Measurements from ENCODE around the gene CNPY4.
A peak's percentile ranks its signal among the peaks of the same experiment; 100 is the strongest.

Gene CNPY4

GRCh38 chr7:100148559-100149328, 29.3 kb downstream of the CNPY4 start, which contains the start of gene LAMTOR4:
Gene LAMTOR4, plus strand, starts transcription at chr7:100148918. Its CDS starts 55 bp downstream, at chr7:100148973.
- peak; percentile 99 for DNase-seq (ENCODE audit: low spot score)

- no peak for DNase-seq (ENCODE audit: low spot score)
Observed at GRCh38 chr7:100152404-100152803, 33.0 kb downstream of the CNPY4 start.

DNA sequence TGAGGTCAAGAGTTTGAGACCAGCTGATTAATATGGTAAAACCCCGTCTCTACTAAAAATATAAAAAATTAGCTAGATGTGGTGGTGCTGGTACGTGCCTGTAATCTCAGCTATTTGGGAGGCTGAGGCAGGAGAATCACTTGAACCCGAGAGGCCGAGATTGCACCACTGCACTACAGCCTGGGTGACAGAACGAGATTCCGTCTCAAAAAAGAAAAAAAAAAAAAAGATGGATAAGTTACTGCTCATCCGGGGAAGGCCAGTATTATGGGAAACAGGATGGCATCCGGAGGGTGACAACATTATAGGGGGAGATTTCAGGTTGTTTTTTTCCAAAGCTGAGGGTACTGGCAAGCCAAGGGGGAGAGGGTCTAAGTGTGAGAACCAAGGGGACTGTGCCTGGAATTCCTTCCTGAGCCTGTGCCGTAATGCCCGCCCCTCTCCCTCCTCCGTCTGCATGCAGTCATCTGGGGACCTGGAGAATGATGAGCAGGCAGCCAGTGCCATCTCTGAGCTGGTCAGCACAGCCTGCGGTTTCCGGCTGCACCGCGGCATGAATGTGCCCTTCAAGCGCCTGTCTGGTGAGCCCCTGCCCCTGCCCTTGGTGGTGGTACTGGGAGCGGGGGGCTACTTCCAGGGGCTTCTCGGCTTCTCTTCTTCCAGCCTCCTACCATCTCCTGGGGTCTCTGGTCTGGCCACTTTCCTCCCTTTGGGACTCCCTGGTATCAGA, 33.7 kb downstream of the CNPY4 start:
- DNase-seq (ENCODE audit: low spot score), result no peak

DNA sequence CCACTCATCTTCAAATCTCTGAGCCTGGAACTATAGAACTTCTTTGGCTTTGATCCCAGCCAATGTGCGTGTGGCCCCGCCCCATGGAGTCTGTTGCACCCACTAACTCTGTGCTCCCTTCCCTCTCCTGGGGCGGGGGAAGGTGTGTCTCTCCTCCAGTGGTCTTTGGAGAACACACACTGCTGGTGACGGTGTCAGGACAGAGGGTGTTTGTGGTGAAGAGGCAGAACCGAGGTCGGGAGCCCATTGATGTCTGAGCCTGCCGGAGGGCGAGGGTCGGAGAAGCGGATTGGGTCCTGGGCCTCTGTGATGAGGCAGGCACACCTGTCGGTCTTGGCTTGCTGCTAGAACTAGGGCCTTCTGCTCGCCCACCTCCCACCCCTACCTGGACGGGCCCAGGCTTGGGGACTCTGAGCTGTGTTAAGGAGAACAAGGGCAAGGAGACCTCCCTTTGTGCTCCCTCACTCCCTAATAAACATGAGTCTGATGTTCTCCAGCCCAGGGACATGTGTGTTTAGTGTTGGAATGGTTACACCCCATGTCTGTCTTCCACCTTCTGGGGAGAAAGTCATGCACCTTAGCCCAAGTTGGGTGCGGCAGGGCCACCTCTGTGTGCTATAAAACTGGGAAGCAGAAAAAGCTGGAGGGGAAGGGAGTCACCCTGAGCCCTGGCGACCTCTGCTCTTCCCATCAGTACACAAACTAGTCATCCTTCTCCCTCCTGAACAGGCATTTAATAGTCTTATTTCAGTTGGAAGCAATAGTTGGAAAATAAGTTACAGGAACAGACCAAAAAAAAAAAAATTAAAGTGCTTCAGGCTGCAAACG, 34.5 kb downstream of the CNPY4 start:
- no peak for DNase-seq (ENCODE audit: low spot score)

DNA sequence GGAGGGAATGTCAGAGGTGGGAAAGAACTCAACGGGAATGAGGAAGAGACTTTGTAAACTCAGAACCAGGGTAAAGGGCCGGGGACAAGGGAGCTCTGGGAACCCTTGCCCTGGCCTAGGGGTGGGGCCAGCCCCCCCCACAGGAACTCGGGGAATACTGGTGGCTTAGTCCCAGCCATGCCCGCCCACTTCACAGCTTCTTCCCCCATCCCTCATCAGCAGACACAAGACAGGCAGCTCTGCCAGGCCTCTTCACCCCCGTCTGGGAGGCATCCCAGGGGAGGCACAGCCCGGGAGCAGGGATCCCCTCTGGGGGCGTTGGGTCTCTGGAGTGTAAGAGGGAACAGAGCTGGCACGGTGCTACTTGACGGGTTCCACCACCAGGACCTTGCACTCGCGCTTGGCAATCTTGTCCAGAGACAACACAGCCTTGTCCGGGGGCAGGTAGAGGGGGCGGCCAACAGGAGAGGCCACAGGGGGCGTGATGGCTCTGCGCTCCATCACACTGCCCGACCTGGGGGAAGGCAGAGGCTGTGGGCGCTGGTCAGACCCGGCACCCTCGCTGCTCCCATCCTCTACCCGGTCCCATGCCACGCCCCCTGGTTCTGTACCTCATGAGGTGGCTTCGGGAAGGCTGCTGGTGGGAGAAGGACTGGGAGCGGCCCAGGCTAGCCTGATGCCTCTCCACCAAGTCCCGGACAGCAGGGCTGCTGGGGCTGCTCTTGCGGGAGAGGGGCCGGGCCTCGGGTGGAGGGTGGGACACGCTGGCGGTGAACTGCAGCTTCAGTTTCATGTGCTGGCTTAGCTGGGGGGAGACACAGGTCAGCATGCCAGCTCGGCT, 35.4 kb downstream of the CNPY4 start:
- no peak for DNase-seq (ENCODE audit: low spot score)

DNA sequence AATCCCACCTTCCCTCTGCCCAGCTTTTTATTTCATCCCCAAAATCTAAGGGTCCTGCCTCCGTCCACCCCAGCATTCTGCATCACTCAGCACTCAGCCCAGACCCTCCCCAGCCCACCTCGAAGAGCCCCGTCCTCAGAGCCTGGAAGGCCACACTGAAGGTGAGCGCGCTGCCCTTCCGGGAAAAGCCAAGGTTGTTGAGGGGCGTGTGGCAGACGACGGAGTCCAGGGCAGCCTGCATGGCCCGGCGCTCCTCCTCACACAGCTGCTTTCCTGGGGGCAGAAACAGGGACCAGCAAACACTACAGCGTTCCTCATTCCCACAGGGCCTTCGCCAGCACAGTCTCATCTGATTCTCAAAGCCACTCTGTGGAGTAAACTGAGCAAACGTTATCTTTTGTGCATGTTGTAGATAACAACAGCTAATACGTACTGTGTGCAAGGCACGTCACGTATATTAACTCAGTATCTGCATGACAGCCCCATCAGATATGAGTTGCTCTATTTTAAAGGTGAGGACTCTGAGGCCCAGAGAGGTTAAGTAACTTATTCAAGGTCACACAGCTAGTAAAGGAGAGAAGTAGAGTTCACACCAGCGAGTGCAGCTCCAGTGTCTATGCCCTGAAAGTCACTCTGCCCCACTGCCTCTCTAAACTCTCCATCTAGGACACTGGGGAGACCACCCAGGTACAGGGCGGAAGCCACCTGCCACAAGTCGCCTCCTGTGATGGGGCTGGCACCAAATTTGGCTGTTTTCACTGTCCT, 36.3 kb downstream of the CNPY4 start:
- DNase-seq (ENCODE audit: low spot score), result no peak

DNA sequence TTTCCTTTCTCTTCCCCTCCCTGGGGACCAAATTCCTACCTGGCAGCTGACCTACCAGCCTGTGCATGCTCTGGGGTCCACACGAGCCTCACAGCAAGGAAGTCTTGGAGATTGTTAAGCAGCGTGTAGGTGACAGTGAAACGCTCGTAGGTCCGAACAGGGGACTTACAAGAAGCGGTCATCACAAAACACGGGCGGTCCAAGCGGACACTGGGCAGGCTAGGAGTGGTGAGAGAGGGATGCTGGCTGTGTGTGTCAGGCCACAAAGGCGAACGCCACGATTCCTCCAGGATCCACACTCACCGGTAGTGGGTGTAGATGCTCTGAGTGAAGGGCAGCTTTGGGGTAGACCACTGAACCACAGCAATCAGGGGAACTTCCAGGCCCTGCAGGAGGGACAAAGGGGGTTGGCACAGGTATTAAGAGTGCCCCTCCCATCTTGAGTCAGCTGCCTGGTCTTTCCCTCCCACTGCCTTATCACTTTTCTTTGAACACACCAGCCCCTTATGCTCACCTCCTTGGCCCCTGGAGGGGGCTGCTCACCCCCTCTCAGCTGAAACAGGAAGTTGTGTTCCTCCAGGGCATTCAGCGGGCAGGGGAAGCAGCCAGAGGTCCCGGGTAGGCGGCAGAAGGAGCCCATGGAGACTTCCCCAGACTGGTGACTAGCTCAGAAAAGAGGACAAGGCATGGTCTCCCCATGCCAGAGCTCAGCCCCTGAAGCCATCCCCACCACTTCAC, 37.1 kb downstream of the CNPY4 start:
- no peak for DNase-seq (ENCODE audit: low spot score)

- no peak for DNase-seq (ENCODE audit: low spot score)
Observed at GRCh38 chr7:100157069-100157333, 37.6 kb downstream of the CNPY4 start.

- DNase-seq (ENCODE audit: low spot score), result no peak
Observed at GRCh38 chr7:100157334-100158228, 38.1 kb downstream of the CNPY4 start.

DNA sequence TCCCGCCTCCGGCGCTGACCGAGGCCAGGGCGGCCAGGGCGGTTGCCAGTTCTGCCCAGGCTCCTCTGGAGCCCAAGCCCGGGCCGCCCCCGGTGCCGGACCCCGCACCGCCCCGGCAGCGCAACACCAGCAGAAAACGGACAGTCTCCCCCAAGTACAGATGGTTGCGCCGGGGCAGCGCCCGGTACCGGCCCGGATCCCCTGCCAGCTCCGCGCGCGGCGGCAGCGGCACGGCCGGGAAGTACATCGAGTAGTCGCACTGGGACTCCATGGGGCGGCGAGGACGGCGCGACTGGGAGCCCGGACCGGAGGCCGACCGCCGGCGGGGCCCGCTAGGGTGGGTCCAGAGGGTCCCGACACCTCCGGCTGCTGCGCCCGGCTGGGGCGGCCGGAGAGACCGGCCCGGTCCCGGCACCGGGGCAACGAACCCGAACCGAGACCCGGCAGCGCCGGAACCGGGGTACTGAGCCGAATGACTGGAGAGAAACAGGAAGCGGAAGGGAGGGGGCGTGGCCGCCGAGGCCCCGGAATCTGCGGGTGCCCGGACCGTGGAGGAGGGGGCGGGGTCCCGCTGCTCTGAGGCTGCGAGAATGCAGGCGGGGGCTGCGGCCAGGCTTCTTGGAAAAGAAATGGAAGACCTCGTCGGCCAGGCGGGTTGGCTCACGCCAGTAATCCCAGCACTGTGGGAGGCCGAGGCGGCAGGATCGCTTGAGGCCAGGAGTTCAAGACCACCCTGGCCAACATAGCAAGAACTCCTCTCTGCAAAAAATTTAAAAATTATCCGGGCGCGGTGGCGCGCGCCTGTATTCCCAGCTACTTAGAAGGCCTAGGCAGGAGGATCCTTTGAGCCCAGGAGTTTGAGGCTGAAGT, 39.0 kb downstream of the CNPY4 start, which contains the start of gene TRAPPC14:
TSS of gene TRAPPC14 (minus strand) at position 495 of the 870 bp plus-strand sequence. CDS start at position 271, 224 bp downstream.
- peak; percentile 87 for DNase-seq (ENCODE audit: low spot score)

GRCh38 chr7:100159099-100159623, 39.7 kb downstream of the CNPY4 start:
- DNase-seq (ENCODE audit: low spot score), result no peak

GRCh38 chr7:100160067-100160466, 40.6 kb downstream of the CNPY4 start:
- no peak for DNase-seq (ENCODE audit: low spot score)

GRCh38 chr7:100163006-100163531, 43.6 kb downstream of the CNPY4 start:
- DNase-seq (ENCODE audit: low spot score), result no peak

DNA sequence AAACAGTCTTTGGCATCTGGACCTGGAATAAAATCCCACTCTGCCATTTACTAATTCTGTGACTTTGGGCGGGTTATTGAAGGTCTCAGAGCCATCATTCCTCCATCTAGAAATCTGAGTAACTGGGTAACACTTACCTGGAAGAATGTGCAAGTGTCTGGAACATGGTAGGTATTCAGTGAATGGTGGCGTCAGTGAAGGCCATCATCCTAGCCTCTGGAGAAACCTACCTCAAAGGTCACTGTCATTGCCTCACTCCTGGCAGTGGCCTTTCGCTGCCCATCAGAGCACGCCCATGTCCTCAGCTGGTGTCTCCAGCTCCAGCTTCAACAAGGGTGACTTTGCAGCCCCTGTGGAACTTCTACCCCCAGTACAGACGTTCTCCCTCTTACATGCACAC, 44.4 kb downstream of the CNPY4 start:
- DNase-seq (ENCODE audit: low spot score), result no peak

GRCh38 chr7:100166317-100166940, 47.0 kb downstream of the CNPY4 start:
- DNase-seq (ENCODE audit: low spot score), result no peak

DNA sequence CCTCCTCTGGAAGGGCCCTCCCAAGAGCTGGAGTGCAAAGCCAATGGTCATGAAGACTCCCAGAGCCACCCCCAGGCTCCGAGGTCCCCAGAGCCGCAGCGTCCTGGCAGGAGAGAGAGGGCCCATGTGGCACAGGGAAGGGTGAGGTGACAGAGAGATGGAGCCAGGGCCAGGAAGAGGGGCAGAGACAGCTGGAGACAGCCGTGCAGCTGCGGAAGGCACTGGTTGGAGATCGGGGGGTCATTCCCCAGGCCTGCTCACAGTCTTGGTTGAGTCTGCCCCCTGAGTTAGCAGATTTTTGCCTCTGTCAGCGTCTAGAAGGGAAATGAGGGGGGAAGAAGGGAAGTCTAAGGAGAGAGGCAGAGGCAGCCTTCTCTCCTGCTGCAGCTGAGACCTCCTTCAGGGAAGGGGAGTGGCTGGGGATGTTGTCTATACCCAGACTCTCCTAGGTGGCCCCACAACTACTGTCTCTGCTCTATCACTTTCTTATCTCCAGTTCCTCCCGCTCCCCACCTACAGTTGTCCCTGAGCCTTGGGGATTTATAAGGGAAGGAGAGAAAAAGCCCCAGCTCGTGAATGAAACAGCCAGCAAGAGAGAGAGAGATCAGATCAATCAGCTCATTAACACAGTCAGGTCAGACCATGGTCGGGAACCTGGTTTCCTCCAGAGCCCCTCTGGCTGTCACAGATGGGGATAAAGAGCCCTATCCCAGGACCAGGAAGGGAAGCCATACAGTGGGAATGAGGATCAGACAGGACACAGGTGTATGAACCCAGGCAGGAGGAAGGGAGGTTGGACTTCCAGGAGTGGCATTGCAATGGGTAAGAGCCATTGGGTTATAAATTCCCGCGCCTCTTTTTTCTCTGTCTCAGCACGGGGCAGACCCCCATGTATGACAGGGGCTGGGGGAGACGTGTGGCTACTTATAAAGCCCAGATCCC, 47.8 kb downstream of the CNPY4 start:
- no peak for DNase-seq (ENCODE audit: low spot score)
